SU-DHL-6 (cell line): ENCODE measurements around the gene SFMBT2.

ENCODE experiments used
- CTCF ChIP-seq: fragments of 200-600 bp; sonication (generic); IDR thresholded peaks from one replicate; pipeline ENCODE4 v1.5.1; 2017; ENCODE audit warnings: antibody characterized with exemption, mild to moderate bottlenecking, low read length, moderate library complexity; ENCODE audit not compliant: insufficient read depth, poor library complexity, severe bottlenecking
- EZH2phosphoT487 ChIP-seq: fragments of 200-600 bp; sonication (generic), shearing (Covaris generic); conservative IDR thresholded peaks from 2 replicates; pipeline ENCODE4 v1.6.1; 2018; ENCODE audit warnings: mild to moderate bottlenecking, antibody characterized with exemption, low read length, moderate library complexity, mixed read lengths

- TF ChIP-seq CTCF (no peak), EZH2phosphoT487 (no peak)
These were observed 53.6 kb downstream of the SFMBT2 start for GRCh38 chr10:7357193-7357592.
